HCT116 (cell line): ENCODE data around the gene KCMF1. TPM values are rescaled to one million over a fixed set of nuclear protein-coding genes. Genes with fewer than 3 reads are reported as not detected.
A peak's percentile ranks its signal among the peaks of the same experiment; 100 is the strongest.

ENCODE experiments used
- ATAC-seq: fragments of 200-7000 bp; cut with Tn5 transposase; 2 replicates; pipeline ENCODE4 v1.9.1; 2020; ENCODE audit warnings: mild to moderate bottlenecking, moderate library complexity
- BruUV-seq: library from RNA; stranded (reverse); fragments of 400-500 nt; replicated peaks from 2 replicates; lab custom pipeline; 2021; lab: Mats Ljungman, UMichigan
- CTCF ChIA-PET: fragments of 300-600 bp; sonication (Branson Sonifier 250); formaldehyde crosslinking; loops from one replicate; lab custom pipeline; 2021; ENCODE audit warnings: antibody characterized with exemption; lab: Charles Lee
- POLR2A ChIA-PET: fragments of 300-600, 350-600 bp; sonication (Branson Sonifier 250); formaldehyde crosslinking; loops from one replicate; lab custom pipeline; 2021; ENCODE audit warnings: antibody characterized with exemption; lab: Charles Lee
- RAD21 ChIA-PET, 2 experiments: fragments of 300-600 bp; sonication (Branson Sonifier 250); formaldehyde crosslinking; loops; one replicate each; lab custom pipeline; 2023; ENCODE audit warnings: low total read pairs in 2 of 2; ENCODE audit not compliant: uncharacterized antibody in 2 of 2, unreplicated experiment in 2 of 2, low non-redundant PET in 1 of 2; lab: Charles Lee
- DNase-seq: peaks from one replicate; pipeline ENCODE4 v3.0.0-alpha.2; 2010; ENCODE audit warnings: low read depth, low spot score
- H2AFZ ChIP-seq: fragments of 200-600 bp; shearing (Covaris generic), sonication (generic); 2 replicates; pipeline ENCODE4 v1.6.1; 2017; ENCODE audit warnings: low read depth, mixed run types, mixed read lengths, antibody characterized with exemption, low read length; ENCODE audit not compliant: poor library complexity, severe bottlenecking
- H3K27ac ChIP-seq: 2 replicates; pipeline ENCODE4 v1.5.1; 2012; ENCODE audit warnings: low read depth, low read length
- H3K27me3 ChIP-seq: fragments of 200-600 bp; sonication (generic); 2 replicates; pipeline ENCODE4 v1.6.1; 2016; ENCODE audit warnings: mixed run types, low read length, mixed read lengths; ENCODE audit not compliant: insufficient read depth
- H3K36me3 ChIP-seq, 2 experiments: fragments of 200-500 bp in 1 of 2; fragments of 200-600 bp in 1 of 2; sonication (Bioruptor generic) in 1 of 2; sonication (generic) in 1 of 2; 2 replicates each; pipeline versions ENCODE4 v1.5.1 to v1.6.1; 2014 to 2016; ENCODE audit warnings: low read length in 2 of 2, inconsistent platforms in 1 of 2, mixed read lengths in 1 of 2, mixed run types in 1 of 2; ENCODE audit not compliant: insufficient read depth in 2 of 2, control insufficient read depth in 1 of 2
- H3K4me1 ChIP-seq, 2 experiments: fragments of 200-600 bp in 1 of 2; sonication (generic) in 1 of 2; 2 replicates each; pipeline versions ENCODE4 v1.5.1 to v1.6.1; 2012 to 2017; ENCODE audit warnings: low read length in 2 of 2, inconsistent platforms in 1 of 2, mild to moderate bottlenecking in 1 of 2, mixed read lengths in 1 of 2, mixed run types in 1 of 2, moderate library complexity in 1 of 2; ENCODE audit not compliant: insufficient read depth in 2 of 2, control insufficient read depth in 1 of 2
- H3K4me2 ChIP-seq: fragments of 200-600 bp; sonication (generic); 2 replicates; pipeline ENCODE4 v1.6.1; 2017; ENCODE audit warnings: mixed run types, low read length, mixed read lengths
- H3K4me3 ChIP-seq, 2 experiments: fragments of 200-600 bp in 1 of 2; sonication (generic) in 1 of 2; replicated peaks in 1 of 2; 2 replicates each; pipeline ENCODE4 v1.5.1; 2011 to 2016; ENCODE audit warnings: low read length in 2 of 2, control low read depth in 1 of 2, low read depth in 1 of 2, mild to moderate bottlenecking in 1 of 2, mixed read lengths in 1 of 2, mixed run types in 1 of 2
- H3K79me2 ChIP-seq: fragments of 200-600 bp; sonication (generic); 2 replicates; pipeline ENCODE4 v1.6.1; 2017; ENCODE audit warnings: mild to moderate bottlenecking, mixed run types, low read length, moderate library complexity, mixed read lengths; ENCODE audit not compliant: insufficient read depth
- H3K9ac ChIP-seq: fragments of 200-600 bp; sonication (generic); 2 replicates; pipeline ENCODE4 v1.6.1; 2016; ENCODE audit warnings: low read length, mixed read lengths
- H3K9me2 ChIP-seq: fragments of 200-600 bp; sonication (generic), shearing (Covaris generic); 2 replicates; pipeline ENCODE4 v1.6.1; 2017; ENCODE audit warnings: mixed run types, mild to moderate bottlenecking, moderate library complexity; ENCODE audit not compliant: insufficient read depth
- H3K9me3 ChIP-seq, 2 experiments: fragments of 200-500 bp in 1 of 2; fragments of 200-600 bp in 1 of 2; sonication (Bioruptor generic) in 1 of 2; sonication (generic) in 1 of 2; 2 replicates each; pipeline ENCODE4 v1.6.1; 2014 to 2017; ENCODE audit warnings: low read length in 2 of 2, mixed read lengths in 2 of 2, inconsistent platforms in 1 of 2, low read depth in 1 of 2, mild to moderate bottlenecking in 1 of 2, mixed run types in 1 of 2, moderate library complexity in 1 of 2; ENCODE audit not compliant: control insufficient read depth in 1 of 2, insufficient read depth in 1 of 2
- H4K20me1 ChIP-seq: fragments of 200-600 bp; sonication (generic), shearing (Covaris generic); 2 replicates; pipeline ENCODE4 v1.6.1; 2017; ENCODE audit warnings: mixed run types, mild to moderate bottlenecking, moderate library complexity; ENCODE audit not compliant: insufficient read depth
- CBX3 ChIP-seq: IDR thresholded peaks from 2 replicates; pipeline ENCODE4 v1.6.1; 2012; ENCODE audit warnings: low read depth
- CEBPB ChIP-seq: IDR thresholded peaks from 2 replicates; pipeline ENCODE4 v1.6.1; 2012; ENCODE audit warnings: low read depth
- EGR1 ChIP-seq: IDR thresholded peaks from 2 replicates; pipeline ENCODE4 v1.6.1; 2012; ENCODE audit warnings: low read depth
- ELF1 ChIP-seq: IDR thresholded peaks from 2 replicates; pipeline ENCODE4 v1.6.1; 2012; ENCODE audit warnings: low read depth, borderline replicate concordance
- EZH2 ChIP-seq: fragments of 200-600 bp; sonication (generic); IDR thresholded peaks from 2 replicates; pipeline ENCODE4 v1.6.1; 2017; ENCODE audit warnings: antibody characterized with exemption, mixed run types
- EZH2phosphoT487 ChIP-seq: fragments of 200-600 bp; IDR thresholded peaks from 2 replicates; pipeline ENCODE4 v1.6.1; 2018; ENCODE audit warnings: antibody characterized with exemption, borderline replicate concordance
- JUND ChIP-seq: IDR thresholded peaks from 2 replicates; pipeline ENCODE4 v1.6.1; 2012
- RAD21 ChIP-seq: IDR thresholded peaks from 2 replicates; pipeline ENCODE4 v1.6.1; 2012; ENCODE audit warnings: low read depth, mild to moderate bottlenecking
- REST ChIP-seq: IDR thresholded peaks from 2 replicates; pipeline ENCODE4 v1.6.1; 2012; ENCODE audit warnings: low read depth
- SIN3A ChIP-seq: IDR thresholded peaks from 2 replicates; pipeline ENCODE4 v1.6.1; 2012; ENCODE audit warnings: low read depth
- SP1 ChIP-seq: IDR thresholded peaks from 2 replicates; pipeline ENCODE4 v1.6.1; 2012; ENCODE audit warnings: low read depth
- SRF ChIP-seq: IDR thresholded peaks from 2 replicates; pipeline ENCODE4 v1.6.1; 2012; ENCODE audit warnings: low read depth
- TCF7L2 ChIP-seq: IDR thresholded peaks from 2 replicates; pipeline ENCODE4 v1.7.0; 2011; ENCODE audit warnings: borderline replicate concordance, inconsistent platforms; ENCODE audit not compliant: insufficient read depth, insufficient read length; ENCODE audit errors: extremely low read depth
- YY1 ChIP-seq: IDR thresholded peaks from 2 replicates; pipeline ENCODE4 v1.6.1; 2011; ENCODE audit warnings: low read length, low read depth, moderate library complexity, mild to moderate bottlenecking; ENCODE audit not compliant: insufficient replicate concordance; ENCODE audit errors: extremely low read depth
- ZBTB33 ChIP-seq: IDR thresholded peaks from 2 replicates; pipeline ENCODE4 v1.6.1; 2011; ENCODE audit warnings: mild to moderate bottlenecking, low read length, moderate library complexity; ENCODE audit not compliant: insufficient replicate concordance; ENCODE audit errors: extremely low read depth
- ZFX ChIP-seq: fragments of 450-650 bp; IDR thresholded peaks from 2 replicates; pipeline ENCODE4 v1.6.1; 2017
- ZNF274 ChIP-seq: fragments of 200-500 bp; sonication (Bioruptor generic); IDR thresholded peaks from 2 replicates; pipeline ENCODE4 v1.6.1; 2014; ENCODE audit warnings: mild to moderate bottlenecking, low read depth, low read length, inconsistent platforms
- intact Hi-C: fragments of 100-400 bp; cut with micrococcal nuclease; formaldehyde crosslinking; loops from 2 replicates; pipeline ENCODE4 v1.10.0; 2022
- total RNA-seq: library from RNA; stranded (reverse); gene quantifications from one replicate; pipeline ENCODE4 v1.2.1, GENCODE V29; 2021; ENCODE audit not compliant: unreplicated experiment
- TF ChIP-seq, protein P1 (sequence below): IDR thresholded peaks from 2 replicates; pipeline ENCODE4 v1.6.1; 2012
- TF ChIP-seq, protein P2 (sequence below), 3 experiments: fragments of 200-600 bp in 1 of 3; sonication (generic) in 1 of 3; IDR thresholded peaks in 2 of 3; conservative IDR thresholded peaks in 1 of 3; 2 replicates each; pipeline ENCODE4 v1.5.1; 2012 to 2017; ENCODE audit warnings: low read depth in 2 of 3, low read length in 2 of 3, antibody characterized with exemption in 1 of 3, borderline replicate concordance in 1 of 3, control low read depth in 1 of 3, mild to moderate bottlenecking in 1 of 3, mixed read lengths in 1 of 3, mixed run types in 1 of 3, moderate library complexity in 1 of 3; ENCODE audit not compliant: insufficient read depth in 1 of 3

KCMF1 gene
- total RNA-seq, 1 experiment from 2014 or later = 119 TPM

DNA sequence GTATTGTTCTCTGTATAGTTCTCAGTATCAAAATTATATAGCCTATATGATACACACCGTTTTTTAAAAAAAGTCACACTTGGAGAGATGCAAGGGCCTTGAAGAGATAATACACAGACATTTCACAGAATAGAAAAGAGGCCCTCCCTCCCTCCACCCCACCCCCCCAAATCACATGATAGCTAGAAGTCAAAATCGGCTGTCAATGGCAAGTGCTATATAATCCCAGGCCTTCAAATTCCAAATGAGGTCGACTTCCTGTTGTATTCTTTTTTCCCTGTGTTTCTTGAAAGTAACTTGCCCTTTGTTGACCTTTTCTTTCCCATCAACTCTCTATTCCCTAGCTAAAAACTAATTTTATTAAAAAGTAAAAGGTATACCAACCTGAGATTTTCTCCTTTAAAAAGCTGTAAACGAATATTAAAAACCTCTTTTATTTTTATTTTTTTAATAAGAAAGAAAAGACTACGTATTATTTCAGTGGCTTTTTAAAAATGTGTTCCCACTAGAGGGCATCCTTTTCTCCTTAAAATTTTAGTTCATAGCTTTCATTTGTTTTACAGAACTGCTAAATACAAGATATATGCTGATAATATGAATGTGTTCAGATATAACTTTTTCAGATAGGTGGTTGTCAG lies 46.6 kb downstream of the KCMF1 start:
- no peaks in the 10 kb centered on the region for H3K9me2 ChIP-seq
- CTCF ChIA-PET = interaction anchor here (0.6 to 1.5 kb wide), 12 partner anchors 10 to 286 kb away, joined by 3 to 13 read pairs (median 3); partner anchors contain the start of gene KCMF1
- H2AFZ ChIP-seq = no peak overlapping the region
- peaks cover 23 to 38% of the 10 kb centered on the region in 2 experiments for H3K4me1 ChIP-seq
- H3K9me3 ChIP-seq = no peaks in the 10 kb centered on the region
- no peak overlapping the region for H3K4me3 ChIP-seq
- RAD21 ChIA-PET = interaction anchor here in 1 of 2 experiments (0.8 kb wide), 1 partner anchor 283 kb away, joined by 5 read pairs; no protein-coding TSS in a partner anchor
- H3K9ac ChIP-seq = no peak overlapping the region
- H3K27me3 ChIP-seq = no peaks in the 10 kb centered on the region
- H3K27ac ChIP-seq = peak overlapping the region; percentile 11; the same call in 1 of the 2 replicates
- peaks cover 14% of the 10 kb centered on the region; the same call in 1 of the 2 replicates for H4K20me1 ChIP-seq
- ATAC-seq (no peak; the same call in 1 of the 2 replicates), DNase-seq (no peak)
- H3K79me2 ChIP-seq = peaks cover 99% of the 10 kb centered on the region
- no TSS peak for BruUV-seq
- no peaks in the 10 kb centered on the region for H3K36me3 ChIP-seq
- POLR2A ChIA-PET = interaction anchor here (0.6 to 0.8 kb wide), 4 partner anchors 32 to 72 kb away, joined by 3 to 6 read pairs (median 3); no protein-coding TSS in a partner anchor
- H3K4me2 ChIP-seq = peak overlapping the region; percentile 9; the same call in 1 of the 2 replicates
- intact Hi-C loops = no loop called here
- TF ChIP-seq ZFX (no peak), ELF1 (0 out of 2 replicates have a peak, but pooled peaks have one; percentile 10), TCF7L2 (no peak), REST (no peak), ZNF274 (no peak), SRF (no peak), JUND (no peak), CEBPB (no peak), ZBTB33 (no peak), SP1 (no peak), EZH2 (no peak), EZH2phosphoT487 (no peak), YY1 (no peak), SIN3A (no peak), CBX3 (no peak), RAD21 (peak; percentile 23; the same call in 1 of the 2 replicates), EGR1 (no peak)
- TF ChIP-seq, protein P1, sequence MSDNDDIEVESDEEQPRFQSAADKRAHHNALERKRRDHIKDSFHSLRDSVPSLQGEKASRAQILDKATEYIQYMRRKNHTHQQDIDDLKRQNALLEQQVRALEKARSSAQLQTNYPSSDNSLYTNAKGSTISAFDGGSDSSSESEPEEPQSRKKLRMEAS = no peak
- TF ChIP-seq, protein P2, sequence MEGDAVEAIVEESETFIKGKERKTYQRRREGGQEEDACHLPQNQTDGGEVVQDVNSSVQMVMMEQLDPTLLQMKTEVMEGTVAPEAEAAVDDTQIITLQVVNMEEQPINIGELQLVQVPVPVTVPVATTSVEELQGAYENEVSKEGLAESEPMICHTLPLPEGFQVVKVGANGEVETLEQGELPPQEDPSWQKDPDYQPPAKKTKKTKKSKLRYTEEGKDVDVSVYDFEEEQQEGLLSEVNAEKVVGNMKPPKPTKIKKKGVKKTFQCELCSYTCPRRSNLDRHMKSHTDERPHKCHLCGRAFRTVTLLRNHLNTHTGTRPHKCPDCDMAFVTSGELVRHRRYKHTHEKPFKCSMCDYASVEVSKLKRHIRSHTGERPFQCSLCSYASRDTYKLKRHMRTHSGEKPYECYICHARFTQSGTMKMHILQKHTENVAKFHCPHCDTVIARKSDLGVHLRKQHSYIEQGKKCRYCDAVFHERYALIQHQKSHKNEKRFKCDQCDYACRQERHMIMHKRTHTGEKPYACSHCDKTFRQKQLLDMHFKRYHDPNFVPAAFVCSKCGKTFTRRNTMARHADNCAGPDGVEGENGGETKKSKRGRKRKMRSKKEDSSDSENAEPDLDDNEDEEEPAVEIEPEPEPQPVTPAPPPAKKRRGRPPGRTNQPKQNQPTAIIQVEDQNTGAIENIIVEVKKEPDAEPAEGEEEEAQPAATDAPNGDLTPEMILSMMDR (IDR thresholded peaks at IDR 0.05 in 2 of 3, conservative IDR thresholded peaks at IDR 0.05 in 1 of 3; ENCODE audit: borderline replicate concordance in 1 of 3, insufficient read depth in 1 of 3, low read depth in 2 of 3, low read length in 2 of 3) = peak; percentile 29 to 48 (median 34); a peak in 4 of 6 replicates
